B cell (primary cell): ENCODE measurements around the gene PPP6R2. TPM values are rescaled to one million over a fixed set of nuclear protein-coding genes. Genes with fewer than 3 reads are reported as not detected.
A peak's percentile ranks its signal among the peaks of the same experiment; 100 is the strongest.

Experiments
- ATAC-seq: fragments of 200-7000 bp; cut with Tn5 transposase; one replicate; pipeline ENCODE4 v1.10.0; 2021; ENCODE audit warnings: low read depth, mild to moderate bottlenecking, moderate number of reproducible peaks, moderate library complexity
- CTCF ChIA-PET: fragments of 350-600 bp; sonication (Branson Sonifier 250); formaldehyde crosslinking; loops from one replicate; lab custom pipeline; 2021; ENCODE audit warnings: antibody characterized with exemption, inconsistent platforms; lab: Charles Lee
- POLR2A ChIA-PET: fragments of 350-600 bp; sonication (Branson Sonifier 250); formaldehyde crosslinking; loops from one replicate; lab custom pipeline; 2021; ENCODE audit warnings: antibody characterized with exemption; lab: Charles Lee
- DNase-seq: peaks from one replicate; pipeline ENCODE4 v3.0.0; 2013
- H2AFZ ChIP-seq: 2 replicates; pipeline ENCODE4 v1.6.1; 2012; ENCODE audit warnings: mild to moderate bottlenecking, low read depth, low read length; ENCODE audit not compliant: insufficient read depth, poor library complexity, severe bottlenecking
- H3K27ac ChIP-seq, 2 donors: 1 replicate in 1 of 2; 2 replicates in 1 of 2; pipeline ENCODE4 v1.5.1; 2012 to 2013; ENCODE audit warnings: low read length in 2 of 2, mild to moderate bottlenecking in 2 of 2, moderate library complexity in 1 of 2
- H3K27me3 ChIP-seq, 4 experiments: fragments of 200-600 bp in 1 of 4; sonication (generic) in 1 of 4; replicated peaks in 1 of 4; 1 replicate in 2 of 4; 2 replicates in 2 of 4; pipeline versions ENCODE4 v1.6.1 to v1.7.0; 2013 to 2016; ENCODE audit warnings: low read length in 3 of 4, mild to moderate bottlenecking in 2 of 4, mixed read lengths in 1 of 4, moderate library complexity in 1 of 4; ENCODE audit not compliant: insufficient read depth in 4 of 4, control insufficient read depth in 3 of 4; ENCODE audit errors: control extremely low read depth in 1 of 4
- H3K36me3 ChIP-seq, 2 experiments: replicated peaks in 1 of 2; 1 replicate in 1 of 2; 2 replicates in 1 of 2; pipeline versions ENCODE4 v1.6.1 to v1.7.1; 2013; ENCODE audit warnings: low read length in 1 of 2; ENCODE audit not compliant: insufficient read depth in 2 of 2, control insufficient read depth in 1 of 2; ENCODE audit errors: control extremely low read depth in 1 of 2, extremely low read depth in 1 of 2
- H3K4me1 ChIP-seq, 2 donors: fragments of 200-600 bp in 1 of 2; sonication (generic) in 1 of 2; 1 replicate in 1 of 2; 2 replicates in 1 of 2; pipeline versions ENCODE4 v1.5.1 to v1.6.1; 2013 to 2017; ENCODE audit warnings: low read length in 2 of 2; ENCODE audit not compliant: control insufficient read depth in 2 of 2, insufficient read depth in 2 of 2
- H3K4me2 ChIP-seq: replicated peaks from 2 replicates; pipeline ENCODE3; 2012; ENCODE audit warnings: mild to moderate bottlenecking, low read depth, low read length; ENCODE audit not compliant: poor library complexity, severe bottlenecking
- H3K4me3 ChIP-seq, 5 experiments: fragments of 200-600 bp in 1 of 5; sonication (generic) in 1 of 5; 1 replicate in 3 of 5; 2 replicates in 2 of 5; pipeline versions ENCODE4 v1.5.1 to v1.7.0; 2011 to 2016; ENCODE audit warnings: low read length in 4 of 5, mild to moderate bottlenecking in 4 of 5, low read depth in 2 of 5, control low read depth in 1 of 5, moderate library complexity in 1 of 5; ENCODE audit not compliant: insufficient read depth in 1 of 5; ENCODE audit errors: control extremely low read depth in 1 of 5, extremely low read depth in 1 of 5
- H3K79me2 ChIP-seq: fragments of 200-600 bp; sonication (generic); one replicate; pipeline ENCODE4 v1.6.0; 2016; ENCODE audit warnings: low read length; ENCODE audit not compliant: control insufficient read depth, insufficient read depth
- H3K9ac ChIP-seq: fragments of 200-600 bp; sonication (generic); 2 replicates; pipeline ENCODE4 v1.6.1; 2017; ENCODE audit warnings: mild to moderate bottlenecking, low read length, moderate library complexity
- H3K9me3 ChIP-seq, 3 donors: one replicate each; pipeline versions ENCODE4 v1.6.1 to v1.7.1; 2013; ENCODE audit warnings: low read length in 2 of 3; ENCODE audit not compliant: control insufficient read depth in 2 of 3, insufficient read depth in 1 of 3; ENCODE audit errors: control extremely low read depth in 1 of 3
- H4K20me1 ChIP-seq: 2 replicates; pipeline ENCODE4 v1.6.0; 2012; ENCODE audit warnings: mild to moderate bottlenecking, low read length; ENCODE audit not compliant: insufficient read depth, control insufficient read depth, poor library complexity, severe bottlenecking
- H3K27ac Mint-ChIP-seq: one replicate; pipeline ENCODE4 v1.8.0; 2021; ENCODE audit warnings: mixed read lengths
- H3K27me3 Mint-ChIP-seq: one replicate; pipeline ENCODE4 v1.8.0; 2021; ENCODE audit warnings: mixed read lengths
- H3K4me1 Mint-ChIP-seq: one replicate; pipeline ENCODE4 v1.8.0; 2021; ENCODE audit warnings: mixed read lengths
- H3K4me3 Mint-ChIP-seq: one replicate; pipeline ENCODE4 v1.8.0; 2021; ENCODE audit warnings: mixed read lengths
- H3K9me3 Mint-ChIP-seq: one replicate; pipeline ENCODE4 v1.8.0; 2022; ENCODE audit warnings: mixed read lengths; ENCODE audit not compliant: insufficient read depth
- EZH2 ChIP-seq: IDR thresholded peaks from 2 replicates; pipeline ENCODE4 v1.6.1; 2012; ENCODE audit warnings: borderline replicate concordance, low read depth, mild to moderate bottlenecking, moderate library complexity, low read length; ENCODE audit not compliant: insufficient read depth, poor library complexity, severe bottlenecking
- WGBS: methylation state at CpG from one replicate; pipeline ENCODE4 v1.1.5; 2013; ENCODE audit warnings: missing lambda C conversion rate; ENCODE audit not compliant: insufficient coverage; 5-methylcytosine and 5-hydroxymethylcytosine counted together
- intact Hi-C: fragments of 100-400 bp; cut with micrococcal nuclease; formaldehyde crosslinking; loops from one replicate; pipeline ENCODE4 v1.10.0; 2022
- polyA plus RNA-seq: library from polyadenylated mRNA; depleted of rRNA; stranded (reverse); fragments of >200 nt; gene quantifications from 2 replicates; pipeline ENCODE4 v1.2.3, GENCODE V29; 2012
- total RNA-seq, 2 donors: library from RNA; stranded (reverse); fragments of 120-200 nt in 1 of 2; gene quantifications; 1 replicate in 1 of 2; 2 replicates in 1 of 2; pipeline versions ENCODE4 v1.2.3 to v1.2.4, GENCODE V29; 2013 to 2022
- TF ChIP-seq, protein P1 (sequence below): fragments of 200-600 bp; IDR thresholded peaks from one replicate; pipeline ENCODE4 v1.8.0; 2022; ENCODE audit warnings: antibody characterized with exemption, mild to moderate bottlenecking

Gene PPP6R2
- total and polyA plus RNA-seq, 2 donors (not counting 1 experiment from before 2014, with no cell fraction given): 91.4 to 98.7 TPM

DNA sequence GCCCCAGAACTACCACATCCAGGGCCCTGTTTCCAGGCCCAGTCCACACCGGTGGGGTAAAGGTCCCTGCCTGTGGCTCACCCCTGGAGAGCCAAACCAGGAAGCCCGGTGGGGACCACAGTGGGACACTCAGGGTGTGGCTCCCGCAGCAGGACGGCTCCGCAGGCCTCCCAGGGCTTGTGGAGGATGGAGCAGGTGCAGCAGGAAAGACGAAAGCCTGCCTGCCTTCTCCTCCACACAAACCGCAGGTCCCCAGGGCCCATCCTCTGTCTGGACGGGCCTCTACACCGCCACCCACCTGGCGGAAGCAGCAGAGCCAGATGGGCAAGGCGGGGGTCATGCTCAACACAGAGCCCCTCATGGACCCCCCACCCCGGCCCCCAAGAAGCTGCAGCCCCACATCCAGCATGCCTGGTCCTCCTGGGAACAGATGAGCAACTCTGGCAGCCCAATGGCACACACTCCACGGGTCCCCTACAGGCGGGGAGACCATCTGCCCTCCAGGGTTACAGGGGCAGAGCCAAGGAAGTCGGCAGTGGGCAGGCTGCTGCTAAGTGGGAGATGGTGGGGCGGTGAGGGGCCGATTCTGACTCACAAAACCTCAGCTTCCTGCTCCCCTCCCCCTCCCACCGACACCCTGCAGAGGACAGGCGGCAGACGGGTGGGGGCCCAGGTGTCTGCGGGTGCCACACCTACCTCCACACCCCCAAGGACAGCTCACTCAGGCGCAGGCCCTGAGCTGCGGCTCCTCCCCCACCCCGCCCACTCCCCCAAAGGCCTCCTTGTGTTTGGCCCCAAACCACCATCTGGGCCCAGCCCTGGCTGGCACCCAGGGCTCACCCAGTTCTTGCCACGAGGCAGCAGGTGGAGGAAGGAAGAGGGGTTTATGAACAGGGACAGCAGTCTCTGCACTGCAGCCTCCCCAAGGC, 126.5 kb downstream of the PPP6R2 start:
- DNase-seq: peak; percentile 96
- Histone ChIP-seq H4K20me1 (peaks cover 66% of the 10 kb centered on the region), H3K27ac (peak overlapping the region; percentile 69 to 90), H3K9me3 (no peaks in the 10 kb centered on the region), H3K27me3 (no peaks in the 10 kb centered on the region), H3K4me1 (peaks cover 60 to 66% of the 10 kb centered on the region in 2 donors), H3K4me2 (peak overlapping the region; percentile 99), H2AFZ (no peak overlapping the region), H3K9ac (peak overlapping the region; percentile 53), H3K4me3 (peak overlapping the region in 4 of 5 experiments; percentile 1 to 39 (median 29)), H3K79me2 (peaks cover 63% of the 10 kb centered on the region), H3K36me3 (peaks cover 0 to 39% of the 10 kb centered on the region in 2 experiments)
- Mint-ChIP-seq H3K27me3 (no peaks in the 10 kb centered on the region), H3K27ac (peak overlapping the region; percentile 96), H3K9me3 (no peaks in the 10 kb centered on the region), H3K4me3 (peak overlapping the region; percentile 83), H3K4me1 (peaks cover 69% of the 10 kb centered on the region)
- ChIA-PET POLR2A (interaction anchor here (0.6 to 2.6 kb wide), 21 partner anchors 8 to 279 kb away, joined by 3 to 22 read pairs (median 5); partner anchors contain the start of genes ADM2, CHKB, LMF2 and NCAPH2), CTCF (interaction anchor here (0.7 to 2.6 kb wide), 19 partner anchors 9 to 539 kb away, joined by 3 to 20 read pairs (median 4); partner anchors contain the start of genes SCO2 and SYCE3)
- intact Hi-C loops: loop anchor here (1.0 to 10.0 kb wide), 10 partner anchors 12 to 535 kb away; partner anchors contain the start of genes ADM2, LMF2, PPP6R2 and SCO2
- under 1% methylated on average over 19 of the region's 25 CpGs for WGBS
- TF ChIP-seq, protein P1, sequence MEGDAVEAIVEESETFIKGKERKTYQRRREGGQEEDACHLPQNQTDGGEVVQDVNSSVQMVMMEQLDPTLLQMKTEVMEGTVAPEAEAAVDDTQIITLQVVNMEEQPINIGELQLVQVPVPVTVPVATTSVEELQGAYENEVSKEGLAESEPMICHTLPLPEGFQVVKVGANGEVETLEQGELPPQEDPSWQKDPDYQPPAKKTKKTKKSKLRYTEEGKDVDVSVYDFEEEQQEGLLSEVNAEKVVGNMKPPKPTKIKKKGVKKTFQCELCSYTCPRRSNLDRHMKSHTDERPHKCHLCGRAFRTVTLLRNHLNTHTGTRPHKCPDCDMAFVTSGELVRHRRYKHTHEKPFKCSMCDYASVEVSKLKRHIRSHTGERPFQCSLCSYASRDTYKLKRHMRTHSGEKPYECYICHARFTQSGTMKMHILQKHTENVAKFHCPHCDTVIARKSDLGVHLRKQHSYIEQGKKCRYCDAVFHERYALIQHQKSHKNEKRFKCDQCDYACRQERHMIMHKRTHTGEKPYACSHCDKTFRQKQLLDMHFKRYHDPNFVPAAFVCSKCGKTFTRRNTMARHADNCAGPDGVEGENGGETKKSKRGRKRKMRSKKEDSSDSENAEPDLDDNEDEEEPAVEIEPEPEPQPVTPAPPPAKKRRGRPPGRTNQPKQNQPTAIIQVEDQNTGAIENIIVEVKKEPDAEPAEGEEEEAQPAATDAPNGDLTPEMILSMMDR: peak; percentile 31
- no peak for TF ChIP-seq EZH2
- ATAC-seq: peak; percentile 79
